H1 (cell line): ENCODE measurements around the gene NDUFA12. TPM values are rescaled to one million over a fixed set of nuclear protein-coding genes. Genes with fewer than 3 reads are reported as not detected.

ENCODE experiments used
- CTCF ChIA-PET: fragments of 300-600 bp; sonication (Branson Sonifier 250); formaldehyde crosslinking; loops from one replicate; lab custom pipeline; 2021; ENCODE audit not compliant: partially characterized antibody; lab: Charles Lee
- POLR2A ChIA-PET: fragments of 300-600 bp; sonication (Branson Sonifier 250); formaldehyde crosslinking; loops from one replicate; lab custom pipeline; 2021; ENCODE audit warnings: inconsistent platforms; ENCODE audit not compliant: partially characterized antibody; lab: Charles Lee
- DNase-seq, 2 experiments: peaks; one replicate each; pipeline versions ENCODE4 v3.0.0 to v3.0.0-alpha.2; 2010 to 2022; ENCODE audit warnings: low spot score in 2 of 2, low read depth in 1 of 2, mixed read lengths in 1 of 2
- FAIRE-seq: peaks from 2 replicates; lab custom pipeline; 2011; peaks lifted over from hg19 to GRCh38; lab: Jason Lieb, UNC
- H2AFZ ChIP-seq: 2 replicates; pipeline ENCODE4 v1.8.1; 2012; ENCODE audit warnings: low read length, inconsistent platforms
- H2AK5ac ChIP-seq: 2 replicates; pipeline ENCODE4 v1.6.1; 2013; ENCODE audit warnings: low read depth, low read length
- H2BK120ac ChIP-seq: replicated peaks from 2 replicates; pipeline ENCODE3; 2013; ENCODE audit warnings: low read depth, low read length, inconsistent platforms
- H2BK12ac ChIP-seq: 2 replicates; pipeline ENCODE4 v1.6.1; 2013; ENCODE audit warnings: low read depth, low read length
- H2BK15ac ChIP-seq: 2 replicates; pipeline ENCODE4 v1.6.1; 2013; ENCODE audit warnings: low read length
- H2BK20ac ChIP-seq: 2 replicates; pipeline ENCODE4 v1.6.1; 2013; ENCODE audit warnings: low read length
- H2BK5ac ChIP-seq: 2 replicates; pipeline ENCODE4 v1.6.1; 2013; ENCODE audit warnings: low read depth, low read length
- H3K14ac ChIP-seq: 2 replicates; pipeline ENCODE4 v1.6.1; 2013; ENCODE audit warnings: inconsistent platforms; ENCODE audit not compliant: insufficient read length
- H3K18ac ChIP-seq: 2 replicates; pipeline ENCODE4 v1.6.1; 2013; ENCODE audit warnings: low read length; ENCODE audit errors: extremely low read depth
- H3K23ac ChIP-seq: 2 replicates; pipeline ENCODE4 v1.6.1; 2013; ENCODE audit warnings: inconsistent platforms; ENCODE audit not compliant: insufficient read length
- H3K23me2 ChIP-seq: 2 replicates; pipeline ENCODE4 v1.6.1; 2013; ENCODE audit warnings: low read depth, low read length
- H3K27ac ChIP-seq: 2 replicates; pipeline ENCODE4 v1.6.1; 2011; ENCODE audit warnings: low read depth, low read length, inconsistent platforms
- H3K27me3 ChIP-seq, 4 experiments: replicated peaks in 1 of 4; 1 replicate in 1 of 4; 2 replicates in 3 of 4; pipeline versions ENCODE4 v1.6.1 to v1.8.1; 2011 to 2013; ENCODE audit warnings: low read length in 3 of 4, mild to moderate bottlenecking in 3 of 4, inconsistent platforms in 2 of 4, mixed read lengths in 2 of 4, moderate library complexity in 1 of 4; ENCODE audit not compliant: control insufficient read depth in 3 of 4, insufficient read depth in 3 of 4; ENCODE audit errors: extremely low read depth in 1 of 4
- H3K36me3 ChIP-seq, 4 experiments: 2 replicates each; pipeline versions ENCODE4 v1.6.1 to v1.8.1; 2011 to 2013; ENCODE audit warnings: mild to moderate bottlenecking in 4 of 4, low read length in 3 of 4, moderate library complexity in 2 of 4, control low read depth in 1 of 4, inconsistent platforms in 1 of 4; ENCODE audit not compliant: insufficient read depth in 4 of 4, control insufficient read depth in 2 of 4
- H3K4ac ChIP-seq: replicated peaks from 2 replicates; pipeline ENCODE3; 2013; ENCODE audit warnings: low read length, low read depth, mixed read lengths, inconsistent platforms; ENCODE audit not compliant: insufficient read length
- H3K4me1 ChIP-seq, 4 experiments: replicated peaks in 1 of 4; 1 replicate in 1 of 4; 2 replicates in 3 of 4; pipeline versions ENCODE4 v1.6.1 to v1.8.1; 2011 to 2013; ENCODE audit warnings: low read length in 3 of 4, inconsistent platforms in 2 of 4, mixed read lengths in 1 of 4; ENCODE audit not compliant: insufficient read depth in 4 of 4, control insufficient read depth in 3 of 4
- H3K4me2 ChIP-seq, 2 experiments: 2 replicates each; pipeline versions ENCODE4 v1.6.1 to v1.8.1; 2011 to 2013; ENCODE audit warnings: low read depth in 2 of 2, low read length in 2 of 2, control low read depth in 1 of 2, inconsistent platforms in 1 of 2, mild to moderate bottlenecking in 1 of 2; ENCODE audit not compliant: insufficient read depth in 1 of 2
- H3K4me3 ChIP-seq, 4 experiments: fragments of 200-600, 300-600 bp in 1 of 4; sonication (generic), shearing (Covaris generic), sonication (Bioruptor Twin) in 1 of 4; 2 replicates each; pipeline versions ENCODE4 v1.5.1 to v1.8.1; 2011 to 2016; ENCODE audit warnings: low read length in 4 of 4, low read depth in 3 of 4, control low read depth in 2 of 4, inconsistent platforms in 2 of 4, mild to moderate bottlenecking in 2 of 4, mixed read lengths in 1 of 4, moderate library complexity in 1 of 4; ENCODE audit not compliant: insufficient read depth in 2 of 4; ENCODE audit errors: extremely low read depth in 1 of 4
- H3K56ac ChIP-seq: replicated peaks from 2 replicates; pipeline ENCODE3; 2013; ENCODE audit warnings: low read depth, mild to moderate bottlenecking, mixed read lengths, low read length, inconsistent platforms; ENCODE audit not compliant: insufficient read length
- H3K79me1 ChIP-seq: 2 replicates; pipeline ENCODE4 v1.6.1; 2013; ENCODE audit warnings: low read depth, low read length, control low read depth
- H3K79me2 ChIP-seq, 2 experiments: 2 replicates each; pipeline versions ENCODE4 v1.6.1 to v1.8.1; 2012 to 2013; ENCODE audit warnings: low read length in 2 of 2, mild to moderate bottlenecking in 2 of 2, inconsistent platforms in 1 of 2; ENCODE audit not compliant: insufficient read depth in 2 of 2, control insufficient read depth in 1 of 2
- H3K9ac ChIP-seq, 4 experiments: replicated peaks in 1 of 4; 1 replicate in 1 of 4; 2 replicates in 3 of 4; pipeline versions ENCODE4 v1.6.1 to v1.8.1; 2011 to 2013; ENCODE audit warnings: low read depth in 3 of 4, low read length in 3 of 4, control low read depth in 2 of 4, mild to moderate bottlenecking in 2 of 4, moderate library complexity in 2 of 4, inconsistent platforms in 1 of 4; ENCODE audit errors: extremely low read depth in 1 of 4
- H3K9me3 ChIP-seq, 2 experiments: 2 replicates each; pipeline versions ENCODE4 v1.6.1 to v1.8.1; 2012 to 2013; ENCODE audit warnings: mild to moderate bottlenecking in 2 of 2, moderate library complexity in 2 of 2, control low read depth in 1 of 2, inconsistent platforms in 1 of 2, low read depth in 1 of 2, low read length in 1 of 2, mixed read lengths in 1 of 2; ENCODE audit not compliant: insufficient read depth in 2 of 2
- H4K20me1 ChIP-seq, 2 experiments: replicated peaks in 1 of 2; 2 replicates each; pipeline versions ENCODE3 to v1.8.1; 2011 to 2013; ENCODE audit warnings: inconsistent platforms in 2 of 2, low read length in 2 of 2, mild to moderate bottlenecking in 1 of 2; ENCODE audit not compliant: insufficient read depth in 2 of 2, control insufficient read depth in 1 of 2
- H4K5ac ChIP-seq: 2 replicates; pipeline ENCODE4 v1.6.1; 2013; ENCODE audit warnings: low read length, low read depth, mixed read lengths, inconsistent platforms; ENCODE audit not compliant: insufficient read length
- H4K8ac ChIP-seq: 2 replicates; pipeline ENCODE4 v1.8.0; 2013; ENCODE audit warnings: mild to moderate bottlenecking, moderate library complexity, low read length, inconsistent platforms; ENCODE audit not compliant: insufficient read depth; ENCODE audit errors: extremely low read depth
- H4K91ac ChIP-seq: replicated peaks from 2 replicates; pipeline ENCODE3; 2013; ENCODE audit warnings: low read length, mixed read lengths, inconsistent platforms; ENCODE audit not compliant: insufficient read length
- ASH2L ChIP-seq: fragments of 200-600, 300-600 bp; sonication (generic); IDR thresholded peaks from one replicate; pipeline ENCODE4 v1.7.1; 2017; ENCODE audit warnings: low read length
- BCL11A ChIP-seq, 2 experiments: IDR thresholded peaks; one replicate each; pipeline ENCODE4 v1.6.1; 2011; ENCODE audit warnings: low read depth in 2 of 2, low read length in 2 of 2, mild to moderate bottlenecking in 2 of 2
- KDM1A ChIP-seq: fragments of 200-600, 300-600 bp; sonication (generic); IDR thresholded peaks from 2 replicates; pipeline ENCODE4 v1.7.1; 2016; ENCODE audit warnings: mild to moderate bottlenecking, low read length, borderline replicate concordance
- WGBS, 2 experiments: shearing (Covaris generic) in 1 of 2; methylation state at CpG; one replicate each; pipeline versions ENCODE4 v1.1.6 to v1.1.7; 2013 to 2015; ENCODE audit warnings: low lambda C conversion rate in 2 of 2, mixed read lengths in 2 of 2, inconsistent platforms in 1 of 2, low coverage in 1 of 2, missing lambda C conversion rate in 1 of 2; ENCODE audit not compliant: insufficient replicate concordance in 2 of 2, insufficient coverage in 1 of 2, insufficient read length in 1 of 2; ENCODE audit errors: extremely low coverage in 1 of 2, missing lambda C conversion rate in 1 of 2; 5-methylcytosine and 5-hydroxymethylcytosine counted together
- polyA plus RNA-seq, 7 experiments: library from polyadenylated mRNA; depleted of rRNA in 3 of 7; stranded (reverse) in 5 of 7; unstranded in 2 of 7; fragments of >200 nt in 5 of 7; fragments of 200-250 nt in 2 of 7; gene quantifications; 1 replicate in 5 of 7; 2 replicates in 1 of 7; 4 replicates in 1 of 7; pipeline versions ENCODE4 v1.2.1 to v1.2.3, GENCODE V29; 2011 to 2013; ENCODE audit warnings: missing spikeins in 2 of 7, mixed read lengths in 2 of 7
- total RNA-seq: library from RNA; stranded (reverse); fragmentation: NEBNext Ultra II Directional; extraction: Animal tissue kit (Norgen Biotek cat#: 25700); gene quantifications from 2 replicates; pipeline ENCODE4 v1.2.1, GENCODE V29; 2021

The NDUFA12 gene
- total and polyA plus RNA-seq, 2 of the 8 experiments (the other 6 are each of a cell fraction or from before 2014, with no cell fraction given) = 98.1 to 157 TPM

DNA sequence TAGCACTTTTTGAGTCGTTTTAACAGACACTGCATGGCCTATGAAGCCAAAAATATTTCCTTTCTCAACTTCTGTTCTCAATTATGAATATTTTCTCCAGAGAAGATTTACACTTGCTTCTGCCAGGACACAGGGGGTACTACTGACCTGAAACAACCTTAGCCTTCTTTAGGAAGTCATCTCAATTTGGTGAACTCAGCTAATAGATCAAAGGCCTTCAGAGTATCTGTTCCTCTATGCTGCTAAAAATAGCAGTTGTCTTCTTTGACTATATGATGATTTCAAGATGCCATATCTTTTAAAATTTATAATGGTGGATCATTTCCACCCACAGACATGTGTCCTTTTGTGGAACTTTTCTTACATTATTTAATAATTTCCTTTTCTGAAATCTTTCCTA lies 14.0 kb upstream of the NDUFA12 start:
- CTCF ChIA-PET = no interaction called here
- Histone ChIP-seq H3K27ac (no peak overlapping the region), H2BK12ac (no peak overlapping the region), H4K20me1 (no peaks in the 10 kb centered on the region), H3K9ac (no peak overlapping the region), H4K8ac (no peak overlapping the region), H4K91ac (no peak overlapping the region), H3K56ac (no peak overlapping the region), H3K4me2 (no peak overlapping the region), H3K4me3 (no peak overlapping the region), H3K4ac (no peak overlapping the region), H3K27me3 (no peaks in the 10 kb centered on the region), H3K4me1 (no peaks in the 10 kb centered on the region), H2BK20ac (no peak overlapping the region), H3K23me2 (no peaks in the 10 kb centered on the region), H2AK5ac (no peak overlapping the region)
- DNase-seq = no peak
- TF ChIP-seq ASH2L (no peak), KDM1A (no peak), BCL11A (IDR thresholded peaks at IDR 0.05; ENCODE audit: low read depth in 2 of 2, low read length in 2 of 2) (no peak)
- TF ChIP-seq, all 59 proteins: peak for 0
- FAIRE-seq = no peak
- Histone ChIP-seq H2BK15ac (no peak overlapping the region), H3K18ac (no peak overlapping the region), H3K14ac (no peak overlapping the region), H3K79me2 (no peaks in the 10 kb centered on the region), H2BK120ac (no peak overlapping the region), H4K5ac (no peak overlapping the region), H3K79me1 (no peaks in the 10 kb centered on the region), H3K23ac (no peak overlapping the region), H3K36me3 (peaks cover 0 to 10% (median 1%) of the 10 kb centered on the region in 4 experiments; a peak in 1 of 8 replicates), H2AFZ (no peak overlapping the region), H2BK5ac (no peak overlapping the region), H3K9me3 (no peaks in the 10 kb centered on the region)
- POLR2A ChIA-PET = interaction anchor here (1.0 kb wide), 1 partner anchor 14 kb away, joined by 3 read pairs; the partner anchor contains the start of gene NDUFA12
- 83% methylated on average over 1 of the region's 1 CpG; no CpG with 5 or more reads in 1 of the 2 experiments for WGBS, 2 experiments
